Measurements from ENCODE around the gene ENG.

Gene ENG

DNA sequence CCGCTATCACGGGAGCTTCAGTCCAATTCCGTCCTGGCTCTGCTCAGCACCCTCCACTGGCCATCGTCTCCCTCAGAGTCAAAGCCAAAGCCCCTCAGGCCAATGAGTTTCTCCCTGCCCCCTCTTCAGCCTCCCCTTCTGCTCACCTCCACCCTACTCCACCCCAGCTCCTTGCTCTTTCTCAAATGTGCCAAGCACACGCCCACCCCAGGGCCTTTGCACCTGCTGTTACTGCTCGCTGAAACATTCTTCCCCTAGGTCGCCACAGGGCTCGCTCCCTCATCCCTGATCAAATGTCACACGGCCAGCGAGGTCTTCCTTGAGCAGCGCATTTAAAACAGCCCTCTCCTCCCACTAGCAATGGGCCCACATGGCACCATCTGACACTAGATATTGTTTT is 6.3 kb upstream of the ENG start:
- POLR2A ChIA-PET = no interaction called here
- TF ChIP-seq, protein P1, sequence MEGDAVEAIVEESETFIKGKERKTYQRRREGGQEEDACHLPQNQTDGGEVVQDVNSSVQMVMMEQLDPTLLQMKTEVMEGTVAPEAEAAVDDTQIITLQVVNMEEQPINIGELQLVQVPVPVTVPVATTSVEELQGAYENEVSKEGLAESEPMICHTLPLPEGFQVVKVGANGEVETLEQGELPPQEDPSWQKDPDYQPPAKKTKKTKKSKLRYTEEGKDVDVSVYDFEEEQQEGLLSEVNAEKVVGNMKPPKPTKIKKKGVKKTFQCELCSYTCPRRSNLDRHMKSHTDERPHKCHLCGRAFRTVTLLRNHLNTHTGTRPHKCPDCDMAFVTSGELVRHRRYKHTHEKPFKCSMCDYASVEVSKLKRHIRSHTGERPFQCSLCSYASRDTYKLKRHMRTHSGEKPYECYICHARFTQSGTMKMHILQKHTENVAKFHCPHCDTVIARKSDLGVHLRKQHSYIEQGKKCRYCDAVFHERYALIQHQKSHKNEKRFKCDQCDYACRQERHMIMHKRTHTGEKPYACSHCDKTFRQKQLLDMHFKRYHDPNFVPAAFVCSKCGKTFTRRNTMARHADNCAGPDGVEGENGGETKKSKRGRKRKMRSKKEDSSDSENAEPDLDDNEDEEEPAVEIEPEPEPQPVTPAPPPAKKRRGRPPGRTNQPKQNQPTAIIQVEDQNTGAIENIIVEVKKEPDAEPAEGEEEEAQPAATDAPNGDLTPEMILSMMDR (IDR thresholded peaks at IDR 0.05; ENCODE audit: control extremely low read depth, extremely low read depth, low read depth, missing control alignments) = no peak
- CTCF ChIA-PET = interaction anchor here (1.6 to 5.1 kb wide), 3 partner anchors 9 to 97 kb away, joined by 4 to 34 read pairs (median 4); no protein-coding TSS in a partner anchor
- no peak for DNase-seq (ENCODE audit: extremely low spot score)

DNA sequence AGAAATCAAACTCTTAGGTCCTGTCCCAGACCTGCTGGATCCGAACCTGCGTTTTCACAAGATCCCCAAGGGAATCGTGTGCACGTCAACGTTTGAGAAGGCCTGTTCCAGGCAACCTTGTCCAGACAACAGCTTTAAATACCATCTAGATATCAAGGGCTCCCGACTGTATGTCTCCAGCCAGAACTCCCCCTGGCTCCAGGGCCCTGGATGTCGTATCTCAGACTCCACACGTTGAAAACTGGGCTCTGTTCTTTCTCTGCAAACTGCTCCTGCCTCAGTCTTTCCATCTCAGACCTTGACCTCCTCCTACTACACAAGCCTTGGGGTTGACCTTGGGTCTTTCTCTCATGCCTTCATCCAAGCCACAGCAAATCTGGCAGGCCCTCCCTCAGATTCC is 5.8 kb upstream of the ENG start:
- TF ChIP-seq, protein P1 (IDR thresholded peaks at IDR 0.05; ENCODE audit: control extremely low read depth, extremely low read depth, low read depth, missing control alignments) = no peak
- no peak for DNase-seq (ENCODE audit: extremely low spot score)
- POLR2A ChIA-PET = interaction anchor here (0.7 kb wide), 1 partner anchor 209 kb away, joined by 4 read pairs; no protein-coding TSS in a partner anchor
- CTCF ChIA-PET = interaction anchor here (1.6 to 5.1 kb wide), 2 partner anchors 9 to 12 kb away, joined by 4 to 34 read pairs; no protein-coding TSS in a partner anchor

DNA sequence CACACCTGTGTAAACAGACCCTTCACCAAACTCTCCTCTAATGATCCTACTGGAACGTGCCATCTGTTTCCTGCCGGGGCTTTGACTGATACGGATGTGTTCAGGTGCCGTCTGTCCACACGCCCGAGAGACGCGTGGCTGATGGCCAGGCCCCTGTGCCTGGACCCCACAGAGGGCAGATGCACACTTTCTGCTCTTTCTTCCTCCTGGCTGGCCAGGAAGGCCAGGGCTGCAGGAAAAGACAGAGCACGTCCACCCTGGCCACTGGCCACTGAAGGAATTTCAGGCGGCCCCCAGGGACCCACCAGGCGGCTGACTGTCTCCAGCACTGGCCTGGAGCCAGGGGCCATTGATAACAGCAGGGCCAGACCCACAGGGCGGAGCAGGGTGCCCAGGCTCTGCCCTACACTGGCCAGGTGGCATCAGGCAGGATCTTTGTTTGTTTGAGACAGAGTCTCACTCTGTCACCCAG is 3.6 kb upstream of the ENG start:
- ChIA-PET CTCF (interaction anchor here (0.8 to 5.1 kb wide), 2 partner anchors 11 to 20 kb away, joined by 3 to 34 read pairs; no protein-coding TSS in a partner anchor), POLR2A (no interaction called here)
- TF ChIP-seq, protein P1 (IDR thresholded peaks at IDR 0.05; ENCODE audit: control extremely low read depth, extremely low read depth, low read depth, missing control alignments) = no peak
- DNase-seq (ENCODE audit: extremely low spot score) = no peak

DNA sequence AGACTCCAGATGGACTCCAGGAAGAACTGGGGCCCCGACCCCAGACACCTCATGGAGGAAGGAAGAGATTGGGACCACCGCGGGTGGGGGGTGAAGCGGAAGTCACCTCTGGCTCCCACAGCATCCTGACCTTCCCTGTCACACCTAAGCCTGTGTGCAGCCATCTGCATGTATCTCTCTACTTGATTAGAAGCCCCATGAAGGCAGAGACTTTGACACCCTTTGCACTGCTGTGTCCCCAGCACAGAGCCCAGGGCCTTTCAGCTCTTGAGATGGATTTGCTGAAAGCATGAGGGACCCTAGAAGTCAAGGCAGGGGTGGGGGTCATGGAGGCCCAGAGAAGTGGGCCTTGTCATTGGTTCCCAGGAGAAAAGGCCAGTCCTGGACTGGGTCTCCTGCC is 2.8 kb upstream of the ENG start:
- POLR2A ChIA-PET = no interaction called here
- TF ChIP-seq, protein P1 (IDR thresholded peaks at IDR 0.05; ENCODE audit: control extremely low read depth, extremely low read depth, low read depth, missing control alignments) = no peak
- DNase-seq (ENCODE audit: extremely low spot score) = no peak
- CTCF ChIA-PET = interaction anchor here (0.8 to 5.1 kb wide), 3 partner anchors 12 to 20 kb away, joined by 3 to 34 read pairs (median 8); no protein-coding TSS in a partner anchor

DNA sequence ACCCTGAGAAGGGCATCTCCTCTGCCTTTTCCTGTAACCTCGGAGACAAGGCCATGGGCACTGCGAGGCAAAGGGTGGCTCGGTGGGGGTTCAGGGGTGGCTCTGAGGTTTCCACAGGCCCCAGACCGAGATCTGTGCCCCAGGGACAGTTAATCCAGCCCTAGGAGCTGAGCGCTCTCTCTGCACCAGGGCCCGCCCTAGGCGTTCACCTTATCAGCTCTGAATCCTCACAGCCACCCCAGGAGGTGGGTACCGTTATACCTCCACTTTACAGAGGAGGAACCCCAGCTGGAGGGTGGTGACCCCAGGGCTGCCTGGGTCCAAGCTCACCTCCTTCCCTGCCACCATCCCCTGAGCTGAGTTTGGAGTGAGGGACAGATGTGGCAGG is 2.3 kb upstream of the ENG start:
- no peak for DNase-seq (ENCODE audit: extremely low spot score)
- ChIA-PET POLR2A (no interaction called here), CTCF (interaction anchor here (2.3 kb wide), 1 partner anchor 14 kb away, joined by 8 read pairs; no protein-coding TSS in a partner anchor)
- TF ChIP-seq, protein P1 (IDR thresholded peaks at IDR 0.05; ENCODE audit: control extremely low read depth, extremely low read depth, low read depth, missing control alignments) = no peak

DNA sequence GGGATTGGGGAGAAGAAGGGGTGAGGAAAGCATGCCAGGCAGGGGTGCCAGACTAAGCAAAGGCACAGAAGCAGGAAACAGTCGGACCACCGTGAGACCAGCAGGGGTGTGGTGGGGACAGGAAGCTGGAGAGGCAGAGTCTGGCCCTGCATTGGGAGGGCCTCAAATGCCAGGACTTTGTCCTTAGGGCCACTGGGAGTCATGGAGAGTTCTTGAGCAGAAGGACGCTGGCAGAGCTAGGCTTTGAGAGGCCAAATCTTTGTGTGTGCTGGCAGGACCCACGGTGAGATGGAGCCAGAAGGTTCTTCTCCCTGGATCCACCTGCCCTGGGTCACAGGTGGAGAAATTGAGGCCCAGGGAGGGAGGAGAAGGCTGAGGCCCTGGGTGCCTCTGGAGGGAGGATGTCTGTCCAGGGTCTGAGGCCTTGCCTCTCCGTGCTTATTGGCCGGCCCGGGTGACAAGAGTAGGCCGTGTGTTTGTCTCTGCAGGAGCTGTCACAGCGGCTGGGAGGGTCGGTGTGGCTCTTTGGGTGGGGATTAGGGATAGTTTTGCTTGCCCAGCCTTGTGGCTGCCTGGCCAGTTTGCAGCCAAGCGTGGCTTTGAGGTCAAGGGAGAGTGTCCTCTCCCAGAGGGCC is 1.8 kb upstream of the ENG start:
- no peak for DNase-seq (ENCODE audit: extremely low spot score)
- ChIA-PET CTCF (interaction anchor here (1.6 to 2.3 kb wide), 2 partner anchors 14 to 17 kb away, joined by 3 to 8 read pairs; no protein-coding TSS in a partner anchor), POLR2A (no interaction called here)
- TF ChIP-seq, protein P1 (IDR thresholded peaks at IDR 0.05; ENCODE audit: control extremely low read depth, extremely low read depth, low read depth, missing control alignments) = no peak
